DMS53 (cell line): ENCODE data around the gene MMAA.
"Not testable (repeated sequence)": the region's sequence is repeated elsewhere in the genome, so short reads cannot be mapped to it uniquely, and the experiment has no call there.

Experiments
- DNase-seq: peaks from one replicate; lab custom pipeline; 2025; lab: John Stamatoyannopoulos, UW

Gene MMAA

DNA sequence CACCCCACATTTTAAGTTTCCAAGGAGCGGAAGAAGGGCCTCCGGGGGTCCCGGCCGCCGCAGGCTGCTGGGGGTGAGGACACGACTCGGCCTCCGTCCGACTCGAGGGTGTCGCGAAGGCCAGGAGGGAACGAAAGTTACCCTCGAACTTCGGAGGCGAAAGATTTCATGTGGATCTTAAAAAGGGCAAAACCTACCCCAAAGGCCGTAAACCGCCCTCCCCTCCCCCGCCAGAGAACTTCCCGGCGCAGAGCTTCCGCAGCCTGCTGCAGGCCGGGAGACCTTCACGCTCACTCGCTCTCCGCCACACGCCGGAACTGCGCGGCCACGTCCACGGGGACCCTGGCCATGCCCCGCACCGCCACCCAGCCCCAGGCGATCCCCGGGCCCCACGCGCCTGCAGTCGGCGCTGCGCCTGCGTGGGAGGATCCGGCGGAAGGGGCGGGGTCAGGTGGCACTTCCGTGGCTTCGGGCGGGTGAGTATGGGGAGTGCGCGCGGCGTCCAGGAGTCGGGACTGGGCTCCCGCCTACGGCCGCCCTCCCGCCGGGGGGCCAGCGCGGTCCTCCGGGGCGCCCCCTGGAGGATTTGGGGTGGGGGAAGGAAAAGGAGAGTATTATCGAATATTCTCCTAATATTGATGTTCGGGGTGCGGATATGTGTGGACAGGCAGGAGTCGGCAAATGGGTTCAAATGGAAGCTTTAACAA lies at the start of gene MMAA:
MMAA (plus strand) TSS at position 454 of the 707 bp plus-strand sequence. CDS start 19,755 bp downstream, outside the sequence.
- peak; percentile 95 for DNase-seq

DNA sequence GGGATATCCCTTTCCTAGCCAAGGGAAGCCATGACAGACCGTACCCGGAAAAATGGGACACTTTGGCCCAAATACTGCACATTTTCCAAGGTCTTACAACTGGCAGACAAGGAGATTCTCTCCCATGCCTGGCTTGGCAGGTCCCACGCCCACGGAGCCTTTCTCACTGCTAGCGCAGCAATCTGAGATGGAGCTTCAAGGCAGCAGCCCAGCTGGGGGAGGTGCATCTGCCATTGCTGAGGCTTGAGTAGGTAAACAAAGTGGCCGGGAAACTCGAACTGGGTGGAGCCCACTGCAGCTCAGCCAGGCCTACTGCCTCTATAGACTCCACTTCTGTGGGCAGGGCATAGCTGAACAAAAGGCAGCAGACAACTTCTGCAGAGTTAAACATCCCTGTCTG lies 44.6 kb upstream of the MMAA start:
- not testable (repeated sequence) for DNase-seq

DNA sequence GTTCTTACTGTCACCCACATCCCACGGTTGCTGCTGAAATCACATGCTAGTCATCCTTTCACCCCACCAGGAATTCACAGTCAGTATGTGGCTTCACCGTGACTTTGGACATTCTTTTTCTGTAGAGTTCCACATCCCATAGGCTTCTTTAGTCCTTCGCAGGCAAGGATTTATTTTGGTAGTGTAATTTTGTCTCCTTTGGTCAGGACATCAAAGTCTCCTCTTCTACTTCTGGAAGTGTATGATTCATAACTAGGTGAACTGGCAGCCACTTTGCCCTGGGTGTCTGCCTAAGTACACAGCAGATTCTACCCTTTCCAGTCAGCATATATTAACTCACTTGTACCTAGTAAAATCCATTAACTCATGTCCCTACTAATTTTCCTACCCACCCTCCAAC lies 38.3 kb upstream of the MMAA start:
- peak; percentile 6 for DNase-seq

DNA sequence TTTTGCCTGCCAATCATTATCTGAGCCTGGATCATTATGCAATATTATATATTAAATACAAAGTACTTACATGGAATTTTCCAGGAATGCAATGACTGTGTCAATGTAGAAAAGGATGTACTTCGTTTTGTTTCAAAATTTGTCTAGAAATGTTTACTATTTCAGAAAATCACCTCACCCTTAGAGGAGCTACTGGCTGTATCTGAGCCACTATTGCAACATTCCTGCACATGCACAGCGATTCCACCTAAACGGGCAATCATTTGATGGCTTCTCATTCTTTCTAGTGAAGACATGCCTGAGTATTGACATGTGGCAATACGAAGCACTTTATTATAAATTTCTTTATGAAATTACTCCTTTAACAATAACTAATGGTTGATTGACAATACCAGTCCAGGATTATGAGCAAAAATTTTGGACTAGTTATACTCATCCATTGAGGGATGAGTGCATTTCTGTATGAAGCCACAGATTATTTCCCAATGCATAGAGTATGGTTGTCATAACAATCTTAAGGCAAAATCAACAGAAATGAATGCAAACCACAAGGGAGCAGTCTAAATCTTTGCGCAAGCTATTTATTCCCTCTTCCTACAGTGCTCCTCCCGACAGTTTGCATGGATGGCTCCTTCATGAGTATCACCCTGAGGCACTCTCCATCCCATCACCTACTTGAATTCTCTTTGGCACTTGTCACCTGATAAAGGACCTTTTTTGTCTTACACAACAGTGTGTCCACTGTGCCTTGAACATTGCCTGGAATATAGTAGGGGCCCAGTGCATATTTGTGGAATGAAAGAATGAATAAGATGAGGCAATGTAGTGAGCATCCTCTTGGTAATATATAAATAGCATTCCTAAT lies 35.8 kb upstream of the MMAA start:
- no peak for DNase-seq

DNA sequence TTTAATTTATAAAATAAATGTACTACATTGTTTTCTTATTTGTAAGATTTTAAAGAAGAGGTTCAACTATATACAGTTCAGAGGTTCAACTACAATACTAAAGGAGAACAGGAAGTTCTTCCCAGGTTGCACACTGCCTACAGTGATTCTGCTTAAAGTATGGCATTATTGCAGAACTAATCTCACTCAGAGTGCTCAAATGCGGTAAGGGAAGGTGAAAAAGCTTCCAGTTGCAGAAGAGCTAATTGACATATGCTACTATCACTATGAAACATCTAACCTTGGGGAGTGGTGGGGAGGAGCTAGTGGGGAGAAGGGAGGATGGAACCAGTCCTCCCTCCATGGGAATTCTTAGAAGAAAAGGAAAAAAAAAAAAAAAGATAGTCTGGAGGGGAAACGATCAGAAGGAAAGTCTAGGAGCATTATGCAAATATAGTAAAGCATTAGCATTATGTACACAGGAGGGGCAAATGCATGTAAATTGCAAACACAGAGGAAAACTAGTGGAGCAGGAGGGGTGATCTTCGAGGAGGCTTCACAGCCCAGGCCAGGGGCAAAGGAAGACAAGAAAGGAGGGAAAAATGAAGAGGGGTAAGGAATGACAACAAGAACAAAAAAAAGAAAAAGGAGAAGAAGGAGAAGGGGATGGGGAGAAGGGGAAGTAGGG lies 32.0 kb upstream of the MMAA start:
- DNase-seq = no peak

DNA sequence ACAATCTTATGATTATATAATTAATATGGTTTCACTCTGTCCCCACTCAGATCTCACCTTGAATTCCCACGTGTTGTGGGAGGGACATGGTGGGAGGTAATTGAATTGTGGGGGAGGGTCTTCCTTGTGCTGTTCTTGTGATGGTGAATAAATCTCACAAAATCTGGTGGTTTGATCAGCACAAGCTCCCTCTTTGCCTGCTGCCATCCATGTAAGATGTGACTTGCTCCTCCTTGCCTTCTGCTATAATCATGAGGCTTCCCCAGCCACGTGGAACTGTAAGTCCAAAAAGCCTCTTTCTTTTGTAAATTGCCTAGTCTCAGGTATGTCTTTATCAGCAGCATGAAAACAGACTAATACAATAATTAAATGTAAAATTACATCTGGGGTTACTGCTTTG lies 29.8 kb upstream of the MMAA start:
- not testable (repeated sequence) for DNase-seq

DNA sequence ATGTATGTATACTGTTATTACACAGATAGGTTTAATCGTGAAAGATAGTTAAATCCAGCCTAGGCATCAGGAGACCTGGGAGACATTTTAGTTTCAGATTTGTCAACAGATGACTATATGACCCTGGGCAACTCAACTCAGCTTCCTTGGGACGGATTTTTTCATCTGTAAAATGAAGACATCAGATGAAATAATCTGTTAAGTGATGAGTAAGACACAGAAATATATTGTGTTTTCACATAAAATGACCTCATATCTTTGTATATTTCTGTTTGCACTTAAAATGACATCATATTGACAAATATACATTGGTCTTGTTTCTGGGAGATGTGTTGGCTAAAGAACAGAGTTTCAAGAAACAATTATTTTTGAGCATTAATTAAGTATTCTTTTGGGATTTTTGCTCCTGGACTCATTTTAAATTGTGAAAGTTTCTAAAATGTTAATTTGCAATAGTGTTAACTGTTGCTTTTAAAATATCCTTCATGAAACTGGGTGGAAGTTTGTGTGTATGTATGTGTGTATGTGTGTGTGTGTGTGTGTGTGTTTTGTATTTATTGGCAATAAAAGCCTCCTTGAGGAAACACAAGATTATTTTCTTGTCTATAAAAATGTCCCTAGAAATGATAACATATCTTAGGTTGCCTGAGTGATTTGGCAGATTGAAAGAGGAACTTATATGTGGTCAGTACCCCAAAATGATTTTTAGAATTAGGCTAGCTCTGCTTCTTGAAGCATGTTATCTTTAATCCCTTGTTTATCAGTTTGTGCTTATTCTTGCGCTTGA lies 29.1 kb upstream of the MMAA start:
- DNase-seq = peak; percentile 60

DNA sequence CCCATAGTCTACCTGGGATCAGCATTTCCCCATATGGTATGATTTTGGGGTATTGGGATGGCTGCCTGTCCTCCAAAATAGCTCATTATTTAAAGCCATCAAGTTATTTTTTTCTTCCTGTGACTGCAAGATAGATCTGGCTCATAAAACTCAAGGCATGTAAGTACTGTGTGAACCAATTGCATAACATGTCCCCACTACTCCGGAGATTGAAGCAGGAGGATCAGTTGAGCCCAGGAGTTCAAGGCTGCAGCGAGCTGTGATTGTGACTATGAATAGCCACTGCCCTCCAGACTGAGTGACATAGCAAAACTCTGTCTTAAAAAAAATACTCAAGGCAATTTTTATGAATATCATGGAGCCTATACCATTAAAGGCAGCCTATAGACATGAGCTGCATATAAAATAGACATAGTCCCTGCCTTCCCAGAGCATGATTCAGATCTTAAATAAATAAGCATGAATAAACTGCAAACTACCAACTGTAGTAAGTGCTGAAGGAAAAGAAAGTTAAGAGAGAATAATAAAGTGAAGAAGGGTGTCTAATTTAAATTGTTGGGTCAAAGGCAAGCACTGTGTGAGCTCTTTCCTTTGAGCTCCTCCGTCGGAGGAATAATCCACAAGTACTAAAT lies 16.9 kb upstream of the MMAA start:
- DNase-seq = no peak

DNA sequence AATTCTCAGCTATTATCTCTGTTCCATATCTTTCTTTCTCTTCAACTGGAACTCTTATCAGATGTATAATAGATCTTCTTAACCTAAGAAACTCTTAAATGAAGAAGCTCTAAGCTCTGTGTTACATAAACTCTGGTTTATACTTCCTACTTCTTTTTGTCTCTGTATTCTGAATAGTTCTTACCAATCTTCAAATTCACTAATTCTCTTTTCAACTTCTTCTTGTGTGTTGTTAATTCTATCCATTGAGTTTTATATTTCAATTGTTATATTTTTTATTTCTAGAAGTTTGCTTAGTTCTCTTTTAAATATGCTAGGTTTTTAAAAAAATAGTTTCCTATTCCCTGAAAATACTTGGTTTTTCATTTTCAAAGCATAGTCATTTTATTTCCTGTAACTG lies 13.2 kb upstream of the MMAA start:
- no peak for DNase-seq

DNA sequence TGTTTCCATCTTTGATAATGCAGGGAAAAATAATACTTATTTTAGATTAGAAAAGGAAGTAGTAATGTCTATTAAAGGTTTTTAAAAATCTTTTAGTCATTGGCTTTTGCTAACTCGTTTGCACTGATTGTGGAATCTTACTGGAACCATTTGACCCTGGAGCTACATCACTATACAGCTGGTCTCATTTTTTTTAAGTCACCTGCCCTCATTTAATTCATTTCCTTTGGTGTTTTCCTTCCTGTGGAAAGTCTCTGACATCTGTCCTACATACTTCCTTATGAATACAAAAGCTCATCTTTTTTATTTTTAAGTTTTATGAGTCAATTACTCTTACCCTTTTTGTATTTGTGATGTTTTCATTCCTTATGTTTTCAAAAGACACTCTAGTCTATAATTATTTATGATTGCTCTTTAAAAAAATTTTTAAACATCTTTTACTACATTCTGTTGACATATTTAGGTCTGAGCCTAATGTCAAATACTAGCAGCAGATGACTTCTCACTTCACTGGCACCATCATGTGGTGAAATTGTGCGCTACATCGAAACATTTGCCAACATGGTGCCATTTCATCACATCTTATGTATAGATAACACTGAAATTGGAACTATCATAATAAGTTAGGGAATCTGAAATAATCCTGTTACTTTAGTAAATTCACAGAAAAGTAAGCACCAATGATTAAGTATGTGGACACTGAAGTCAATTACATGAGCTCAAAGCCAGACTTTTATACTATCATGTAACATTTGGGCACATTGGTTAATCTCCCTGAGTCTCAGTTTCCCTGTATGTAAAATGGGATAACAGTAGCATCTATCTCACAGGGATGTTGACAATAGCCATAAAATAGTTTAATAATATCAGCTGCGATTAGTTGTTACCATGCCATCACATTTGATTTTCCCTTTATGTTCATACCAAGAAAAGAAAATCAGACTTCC lies 9.4 kb upstream of the MMAA start:
- DNase-seq = peak; percentile 74

DNA sequence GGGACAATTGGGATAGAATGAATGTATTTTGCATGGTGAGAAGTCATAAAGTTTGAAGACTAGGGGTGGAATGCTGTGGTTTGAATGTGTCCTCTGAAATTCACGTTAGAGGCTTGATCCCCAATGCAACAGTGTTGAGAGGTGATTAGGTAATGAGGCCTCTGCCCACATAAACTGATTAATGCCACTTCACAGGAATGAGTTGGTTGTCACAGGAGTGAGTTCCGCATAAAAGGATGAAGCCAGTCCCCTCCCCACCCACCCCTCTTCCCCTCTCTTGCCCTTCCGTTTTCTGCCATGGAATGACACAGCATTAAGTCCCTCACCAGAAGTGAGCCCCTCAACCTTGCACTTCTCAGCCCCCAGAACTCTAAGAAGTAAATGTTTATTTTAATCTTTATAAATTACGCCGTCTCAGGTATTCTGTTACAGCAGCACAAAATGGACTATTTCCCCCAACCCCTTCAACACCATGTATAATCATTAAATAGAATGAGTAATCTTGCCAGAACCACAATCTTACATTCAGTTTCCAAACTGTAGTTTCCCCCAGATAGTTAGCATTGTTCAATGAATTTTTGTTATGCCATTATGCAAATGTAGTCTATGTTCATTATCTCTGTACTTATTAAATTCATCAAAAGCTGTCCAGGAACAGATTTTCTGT lies 5.5 kb upstream of the MMAA start:
- DNase-seq = no peak

DNA sequence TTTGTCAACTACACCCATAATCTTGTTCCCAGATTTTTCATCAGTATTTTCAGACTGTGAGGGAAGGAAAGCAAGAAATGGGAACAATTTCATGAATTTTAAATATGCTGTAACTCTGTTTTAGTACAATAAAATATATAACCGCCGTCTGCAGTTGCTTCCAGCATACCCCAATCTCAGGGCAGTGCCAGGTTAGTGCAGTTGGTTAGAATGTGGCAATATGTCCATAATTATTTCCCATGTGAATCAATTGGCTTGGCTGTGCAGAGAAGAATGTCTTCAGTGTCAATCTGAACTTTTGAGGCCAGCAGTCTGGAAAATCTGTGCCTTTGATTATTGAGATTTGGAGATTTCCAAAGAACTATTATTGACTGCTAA lies 5.0 kb upstream of the MMAA start:
- DNase-seq = no peak

DNA sequence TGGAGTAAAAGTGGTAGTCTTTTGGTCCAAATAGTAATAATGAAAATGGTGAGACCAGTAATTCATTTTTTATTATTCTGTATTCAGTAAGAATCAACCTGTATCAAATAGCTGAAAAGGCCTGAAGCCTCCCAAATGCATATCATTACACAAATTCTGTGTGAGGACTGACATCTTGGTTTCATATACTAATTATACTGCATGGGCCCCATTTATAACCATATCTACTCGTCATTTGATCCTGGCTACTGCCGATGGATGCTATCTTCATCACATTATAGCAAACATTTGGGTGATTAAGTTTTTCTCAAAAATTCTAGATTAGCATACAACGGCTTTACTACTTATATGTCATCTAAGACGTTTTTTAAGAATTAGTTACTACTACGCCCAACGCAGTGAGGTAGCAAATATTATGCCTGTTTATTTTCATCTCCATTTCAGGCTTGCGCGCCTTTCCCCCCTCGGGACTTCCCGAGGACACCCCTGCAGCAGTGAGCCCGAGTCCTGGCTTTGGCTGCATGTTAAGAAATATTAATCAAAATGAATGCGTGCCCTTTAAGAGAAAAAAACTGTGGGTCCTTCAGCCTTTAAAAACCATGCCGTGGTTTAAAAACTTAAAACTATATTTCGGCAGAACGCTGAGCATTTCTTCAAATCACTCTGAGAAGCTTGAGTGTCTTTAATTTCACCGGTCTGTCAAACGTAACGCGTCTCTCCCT lies 814 bp upstream of the MMAA start:
- DNase-seq = peak; percentile 40

DNA sequence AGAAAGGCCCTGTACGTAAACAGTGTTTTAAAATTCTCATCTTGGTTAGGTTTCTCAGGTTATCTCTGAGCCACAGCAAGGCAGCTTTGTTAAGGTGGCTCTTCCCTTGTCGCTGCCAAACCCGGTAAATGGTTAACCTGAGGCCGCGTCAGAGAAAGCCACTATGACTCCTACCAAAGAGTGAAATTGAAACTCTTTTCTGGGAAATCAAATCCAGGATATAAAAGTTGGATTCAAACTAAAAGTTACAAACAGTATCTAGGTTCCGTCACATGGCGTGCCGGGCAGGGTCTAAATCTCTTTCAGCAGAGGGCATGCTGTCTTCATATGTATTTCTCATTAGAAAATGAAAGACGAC lies 433 bp downstream of the MMAA start:
- peak; percentile 84 for DNase-seq

DNA sequence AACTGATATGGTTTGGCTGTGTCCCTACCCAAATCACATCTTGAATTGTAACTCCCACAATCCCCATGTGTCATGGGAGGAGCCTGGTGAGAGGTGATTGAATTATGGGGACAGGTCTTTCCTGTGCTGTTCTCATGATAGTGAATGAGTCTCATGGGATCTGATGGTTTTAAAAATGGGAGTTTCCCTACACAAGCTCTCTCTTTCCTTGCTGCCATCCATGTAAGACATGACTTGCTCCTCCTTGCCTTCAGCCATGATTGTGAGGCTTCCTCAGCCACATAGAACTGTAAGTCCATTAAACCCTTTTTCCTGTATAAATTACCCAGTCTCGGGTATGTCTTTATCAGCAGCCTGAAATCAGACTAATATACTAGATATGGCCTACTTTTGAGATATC lies 2.9 kb downstream of the MMAA start:
- DNase-seq = not testable (repeated sequence)

DNA sequence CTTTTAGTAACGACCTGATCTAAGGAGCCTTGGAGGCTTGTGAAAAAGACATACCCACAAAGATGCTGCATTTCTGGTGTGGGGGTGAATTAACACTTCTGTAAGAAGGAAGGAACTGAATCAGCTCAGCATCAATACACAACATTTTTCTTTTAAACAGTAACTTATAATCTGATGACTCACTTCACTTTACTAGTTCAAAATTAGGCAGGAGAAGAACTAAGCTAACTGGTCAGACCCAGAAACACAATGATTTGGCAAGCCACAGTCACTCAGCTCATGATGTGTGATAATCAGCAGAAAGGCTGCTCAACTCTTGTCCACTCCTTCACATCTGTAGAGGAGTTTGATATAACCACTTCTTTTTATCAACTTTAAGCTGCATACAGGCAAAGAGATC lies 4.6 kb downstream of the MMAA start:
- DNase-seq = no peak

DNA sequence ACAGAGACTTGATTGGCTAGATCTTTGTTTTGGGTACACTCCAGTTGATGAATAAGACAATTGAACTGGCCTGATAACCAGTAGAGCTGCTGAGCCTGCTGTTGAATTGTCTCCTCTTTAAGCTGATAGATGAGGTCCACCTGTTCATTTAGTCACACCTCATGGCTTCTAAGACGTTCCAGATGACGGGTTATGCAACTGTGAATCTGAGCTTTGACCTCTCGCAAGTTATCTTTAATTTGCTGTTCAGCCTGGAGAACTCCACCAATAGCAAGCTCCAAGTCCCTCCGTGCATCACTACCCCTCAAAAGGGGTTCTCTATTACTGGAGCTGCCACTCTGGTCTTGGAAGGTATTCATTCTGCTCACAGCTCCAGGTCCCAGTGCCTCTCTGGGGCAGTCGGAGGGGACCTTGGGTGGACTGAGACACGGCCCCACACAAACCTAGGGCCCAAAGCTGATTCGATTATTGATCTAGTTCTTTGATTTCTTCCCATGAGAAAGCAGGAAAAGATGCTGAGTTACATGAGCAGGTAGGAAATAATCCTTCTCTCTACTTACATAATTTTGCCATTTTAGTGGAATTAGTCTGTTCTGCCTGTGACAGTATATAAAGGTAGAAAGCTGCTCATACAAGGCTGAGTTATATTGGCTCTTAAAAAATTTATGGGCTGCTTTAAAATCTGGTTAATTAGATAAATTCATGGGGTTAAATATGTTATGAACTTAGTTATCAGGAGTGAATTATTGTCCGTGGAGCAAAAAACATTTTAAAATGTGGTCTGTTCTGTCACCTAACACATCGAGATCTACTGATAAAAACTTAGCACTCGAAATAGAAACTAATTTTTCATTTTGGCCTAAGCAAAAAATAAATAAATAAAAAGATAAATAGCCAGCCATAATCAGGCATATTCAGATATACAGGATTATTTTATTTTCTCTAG lies 6.8 kb downstream of the MMAA start:
- DNase-seq = no peak

DNA sequence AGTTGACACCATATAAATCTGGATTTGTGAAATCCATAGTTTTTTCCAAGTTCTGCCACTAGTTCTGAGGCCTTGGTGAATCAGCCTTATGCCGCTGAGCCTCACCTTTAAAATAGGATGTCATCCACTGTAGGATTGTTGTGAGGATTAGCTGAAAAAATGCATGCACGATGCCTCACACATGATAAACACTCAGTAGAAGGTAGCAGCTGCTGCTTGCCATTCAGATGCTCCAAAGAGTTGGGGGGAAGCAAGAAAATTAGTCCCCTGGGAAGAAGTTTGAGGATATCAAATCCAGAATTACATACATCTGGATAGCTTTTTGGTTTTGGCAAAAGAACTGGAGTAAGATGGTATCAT lies 7.4 kb downstream of the MMAA start:
- no peak for DNase-seq
